Adrenal gland (tissue), 12 donors: ENCODE data around the gene RC3H1. TPM values are rescaled to one million over a fixed set of nuclear protein-coding genes. Genes with fewer than 3 reads are reported as not detected.

Experiments used
- DNase-seq, 7 donors: peaks; one replicate each; pipeline ENCODE4 v3.0.0-alpha.2; 2019 to 2020
- H3K27ac ChIP-seq, 5 donors: fragments of 200-600 bp; sonication (generic) in 4 of 5; 1 replicate in 3 of 5; 2 replicates in 2 of 5; pipeline versions ENCODE4 v1.5.1 to v1.8.0; 2016 to 2020; ENCODE audit warnings: mild to moderate bottlenecking in 1 of 5
- H3K27me3 ChIP-seq: fragments of 200-600 bp; 2 replicates; pipeline ENCODE4 v1.8.0; 2021
- H3K36me3 ChIP-seq, 2 donors: fragments of 200-600 bp; replicated peaks in 1 of 2; 1 replicate in 1 of 2; 2 replicates in 1 of 2; pipeline versions ENCODE4 v1.5.1 to v1.8.0; 2018 to 2022
- H3K4me1 ChIP-seq, 2 donors: fragments of 200-600 bp; replicated peaks in 1 of 2; 1 replicate in 1 of 2; 2 replicates in 1 of 2; pipeline versions ENCODE4 v1.5.1 to v1.8.0; 2018 to 2021
- H3K4me3 ChIP-seq, 4 donors: fragments of 200-600 bp; sonication (generic) in 3 of 4; one replicate each; pipeline ENCODE4 v1.5.1; 2016 to 2018
- H3K9me3 ChIP-seq, 3 donors: fragments of 200-600 bp; sonication (generic) in 1 of 3; replicated peaks in 1 of 3; 1 replicate in 2 of 3; 2 replicates in 1 of 3; pipeline versions ENCODE4 v1.5.1 to v1.8.0; 2016 to 2021
- POLR2A ChIP-seq, 2 donors: fragments of 450-650 bp; IDR thresholded peaks; one replicate each; pipeline ENCODE4 v1.6.1; 2017; ENCODE audit warnings: antibody characterized with exemption in 2 of 2, mild to moderate bottlenecking in 2 of 2, moderate library complexity in 1 of 2
- WGBS, 4 donors: extraction: QIAGEN DNeasy Blood & Tissue Kit in 2 of 4; methylation state at CpG; one replicate each; pipeline versions ENCODE4 v1.1.5 to v1.1.7; 2013 to 2017; 5-methylcytosine and 5-hydroxymethylcytosine counted together
- intact Hi-C, 2 donors: fragments of 100-400 bp; cut with DNase I; formaldehyde crosslinking; loops; one replicate each; pipeline versions ENCODE4 v1.14.1 to v1.15.0; 2022 to 2023
- polyA plus RNA-seq, 3 donors: library from polyadenylated mRNA; stranded (reverse); fragments of 200-250 nt in 2 of 3; fragments of 350-450 nt in 1 of 3; fragmentation: Illumina TruSeq in 1 of 3; extraction: RNeasy Lipid Tissue Mini Kit (QIAGEN cat#74804) in 1 of 3; gene quantifications; one replicate each; pipeline ENCODE4 v1.2.3, GENCODE V29; 2013 to 2014
- total RNA-seq, 9 donors: library from RNA; depleted of rRNA in 4 of 9; stranded (reverse); fragments of >200 nt in 4 of 9; fragments of 120-200 nt in 1 of 9; fragmentation: NEBNext Ultra II Directional in 1 of 9; extraction: Animal tissue kit (Norgen Biotek cat#: 25700) in 1 of 9; gene quantifications; one replicate each; pipeline versions ENCODE4 v1.1.0 to v1.2.4, GENCODE V29; 2013 to 2023
- TF ChIP-seq, protein P1 (sequence below), 6 experiments: fragments of 450-650 bp in 4 of 6; fragments of 200-600 bp in 2 of 6; sonication (generic) in 1 of 6; IDR thresholded peaks; 1 replicate in 5 of 6; 2 replicates in 1 of 6; pipeline versions ENCODE4 v1.5.1 to v1.8.0; 2016 to 2021; ENCODE audit warnings: antibody characterized with exemption in 6 of 6, mild to moderate bottlenecking in 2 of 6, moderate library complexity in 1 of 6
- donor health status: healthy with polysubstance abuse.
- donor health status: Bipolar disorder and iron deficiency.
- donor health status: DM: yes; HTN: yes; CAD: no.
- donor health status: DM: no; HTN: no; CAD: no.
- donor health status: DM: no; HTN: no; CAD: no.
- donor health status: DM: yes; HTN: yes; CAD: no.

The RC3H1 gene
- total and polyA plus RNA-seq, 12 donors: 3.6 to 36.2 (median 23.9) TPM

DNA sequence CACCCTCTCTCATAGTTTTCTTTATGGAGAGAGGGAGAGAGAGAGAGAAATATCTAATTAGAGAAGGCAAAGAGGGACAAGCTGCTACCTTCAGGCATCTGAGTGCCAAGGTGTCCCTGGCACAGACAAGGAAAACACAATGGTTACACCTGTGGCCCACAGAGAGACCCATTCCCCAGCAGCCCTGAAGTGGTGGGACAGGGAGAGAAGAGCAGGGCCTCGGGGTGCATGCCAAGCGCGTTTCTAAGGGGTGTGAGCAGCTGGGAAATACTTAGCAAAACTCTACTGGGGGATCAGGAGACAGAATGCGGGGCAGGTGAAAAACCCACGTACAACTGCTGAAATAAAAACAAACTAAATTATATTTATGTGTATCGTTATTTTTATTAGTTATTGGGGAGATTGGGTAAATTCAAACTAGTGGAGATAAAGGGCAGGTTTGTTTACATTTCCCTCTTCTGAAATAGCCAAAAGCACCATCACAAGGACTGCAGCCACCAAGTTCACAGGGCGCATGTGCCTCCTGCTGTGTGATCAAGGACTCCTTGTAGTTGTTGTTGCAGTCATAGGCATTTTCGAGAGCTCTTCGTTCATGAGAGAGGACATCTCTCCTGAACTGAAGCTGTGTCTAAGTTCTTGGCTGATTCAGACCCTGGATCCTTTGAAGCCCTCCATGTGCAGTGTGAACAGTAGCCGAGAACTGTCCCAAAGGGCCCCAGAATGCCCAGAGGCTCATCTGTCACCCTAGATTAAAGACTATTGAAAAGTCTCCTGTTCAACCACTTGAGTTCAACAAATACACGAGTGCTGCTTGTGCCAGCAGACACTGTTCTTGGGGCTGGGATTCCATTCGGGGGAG is 104.3 kb downstream of the RC3H1 start:
- Histone ChIP-seq H3K27ac (no peak overlapping the region), H3K36me3 (no peaks in the 10 kb centered on the region), H3K4me1 (no peaks in the 10 kb centered on the region), H3K9me3 (no peaks in the 10 kb centered on the region), H3K4me3 (no peak overlapping the region), H3K27me3 (no peaks in the 10 kb centered on the region)
- 88 to 91% (median 90%) methylated on average over 12 of the region's 12 CpGs for WGBS, 4 donors
- intact Hi-C loops: no loop called here
- TF ChIP-seq POLR2A (IDR thresholded peaks at IDR 0.05): no peak
- TF ChIP-seq, protein P1, sequence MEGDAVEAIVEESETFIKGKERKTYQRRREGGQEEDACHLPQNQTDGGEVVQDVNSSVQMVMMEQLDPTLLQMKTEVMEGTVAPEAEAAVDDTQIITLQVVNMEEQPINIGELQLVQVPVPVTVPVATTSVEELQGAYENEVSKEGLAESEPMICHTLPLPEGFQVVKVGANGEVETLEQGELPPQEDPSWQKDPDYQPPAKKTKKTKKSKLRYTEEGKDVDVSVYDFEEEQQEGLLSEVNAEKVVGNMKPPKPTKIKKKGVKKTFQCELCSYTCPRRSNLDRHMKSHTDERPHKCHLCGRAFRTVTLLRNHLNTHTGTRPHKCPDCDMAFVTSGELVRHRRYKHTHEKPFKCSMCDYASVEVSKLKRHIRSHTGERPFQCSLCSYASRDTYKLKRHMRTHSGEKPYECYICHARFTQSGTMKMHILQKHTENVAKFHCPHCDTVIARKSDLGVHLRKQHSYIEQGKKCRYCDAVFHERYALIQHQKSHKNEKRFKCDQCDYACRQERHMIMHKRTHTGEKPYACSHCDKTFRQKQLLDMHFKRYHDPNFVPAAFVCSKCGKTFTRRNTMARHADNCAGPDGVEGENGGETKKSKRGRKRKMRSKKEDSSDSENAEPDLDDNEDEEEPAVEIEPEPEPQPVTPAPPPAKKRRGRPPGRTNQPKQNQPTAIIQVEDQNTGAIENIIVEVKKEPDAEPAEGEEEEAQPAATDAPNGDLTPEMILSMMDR (IDR thresholded peaks at IDR 0.05): no peak
- no peak for DNase-seq

DNA sequence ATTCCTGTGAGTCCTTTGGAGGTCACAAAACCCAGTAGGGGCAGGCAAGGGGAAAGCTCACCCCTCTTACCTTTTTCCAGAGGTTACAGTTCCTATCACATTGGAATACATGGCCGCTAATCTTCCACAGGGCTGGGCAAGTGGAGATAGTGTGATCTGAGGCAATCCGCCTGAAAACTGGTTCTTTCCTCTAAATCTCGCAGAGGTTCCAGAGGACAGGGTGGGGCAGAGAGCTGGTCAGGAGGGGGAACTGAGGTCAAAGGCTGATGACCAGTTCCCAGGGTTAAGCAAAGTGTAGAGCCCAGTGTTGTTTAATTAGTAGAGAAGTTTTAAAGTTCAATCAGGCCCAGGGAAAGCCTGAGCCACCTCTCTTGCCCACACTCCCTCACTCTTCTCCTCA is 105.0 kb downstream of the RC3H1 start, which contains the start of gene SERPINC1:
Gene SERPINC1, minus strand, starts transcription at position 179 of the 400 bp plus-strand sequence. Its CDS starts 68 bp downstream, at position 111.
- intact Hi-C loops: no loop called here
- 91 to 97% (median 92%) methylated on average over 3 of the region's 3 CpGs for WGBS, 4 donors

DNA sequence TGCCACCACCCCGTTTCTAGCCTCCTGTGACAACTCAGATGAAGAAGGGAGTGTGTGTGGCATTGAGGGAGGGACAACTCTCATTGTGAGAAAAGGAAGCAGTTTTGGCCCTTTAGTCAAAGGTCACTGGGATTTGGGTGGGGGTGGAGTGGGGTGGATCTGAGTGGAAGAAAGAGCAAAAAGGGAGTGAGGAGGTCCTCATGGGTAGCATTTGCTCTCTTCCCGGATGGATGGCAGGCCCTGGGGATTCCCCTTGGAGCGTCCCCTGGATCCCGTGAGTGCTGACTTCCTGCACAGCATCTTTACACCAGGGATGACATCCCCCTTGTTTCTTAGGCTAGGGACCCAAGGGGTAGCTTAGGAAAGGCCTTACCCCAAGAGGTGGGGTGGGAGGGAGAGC is 105.5 kb downstream of the RC3H1 start:
- H3K9me3 ChIP-seq: no peaks in the 10 kb centered on the region
- H3K4me1 ChIP-seq: no peaks in the 10 kb centered on the region
- no peak overlapping the region for H3K27ac ChIP-seq
- H3K4me3 ChIP-seq: no peak overlapping the region
- intact Hi-C loops: no loop called here
- no peak for DNase-seq
- H3K36me3 ChIP-seq: no peaks in the 10 kb centered on the region
- TF ChIP-seq POLR2A (IDR thresholded peaks at IDR 0.05): no peak
- TF ChIP-seq, protein P1 (IDR thresholded peaks at IDR 0.05): no peak
- no peaks in the 10 kb centered on the region for H3K27me3 ChIP-seq
- 77 to 93% (median 87%) methylated on average over 4 of the region's 4 CpGs for WGBS, 4 donors

More for the DNA sequence above, 105.0 kb downstream of the RC3H1 start, which contains the start of gene SERPINC1:
- H3K4me1 ChIP-seq: no peaks in the 10 kb centered on the region
- DNase-seq: no peak
- no peak within 1 kb of the TSS for H3K27ac ChIP-seq
- no peaks in the 10 kb centered on the region for H3K9me3 ChIP-seq
- no peak within 1 kb of the TSS for H3K4me3 ChIP-seq
- H3K36me3 ChIP-seq: no peaks in the 10 kb centered on the region
- H3K27me3 ChIP-seq: no peaks in the 10 kb centered on the region
- TF ChIP-seq, protein P1 (IDR thresholded peaks at IDR 0.05): no peak
- TF ChIP-seq POLR2A (IDR thresholded peaks at IDR 0.05): no peak

DNA sequence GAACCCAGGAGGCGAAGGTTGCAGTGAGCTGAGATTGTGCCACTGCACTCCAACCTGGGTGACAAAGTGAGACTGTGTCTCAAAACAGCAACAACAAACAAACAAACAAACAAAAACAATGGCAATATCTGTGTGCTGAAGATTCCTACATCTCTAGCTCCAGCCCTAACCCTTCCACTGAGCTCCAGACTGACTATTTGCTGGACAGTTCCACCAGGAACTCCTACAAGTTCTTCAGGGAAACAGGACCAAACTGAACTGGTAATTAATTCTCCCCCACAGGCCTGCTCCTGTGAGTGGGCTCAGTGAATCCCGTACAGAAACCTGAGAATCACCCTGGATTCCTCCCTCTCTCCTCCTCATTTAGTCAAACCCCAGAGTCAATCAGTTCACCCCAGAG is 106.6 kb downstream of the RC3H1 start:
- Histone ChIP-seq H3K4me3 (no peak overlapping the region), H3K36me3 (no peaks in the 10 kb centered on the region), H3K4me1 (no peaks in the 10 kb centered on the region), H3K27ac (no peak overlapping the region), H3K27me3 (no peaks in the 10 kb centered on the region), H3K9me3 (no peaks in the 10 kb centered on the region)
- TF ChIP-seq POLR2A (IDR thresholded peaks at IDR 0.05): no peak
- TF ChIP-seq, protein P1 (IDR thresholded peaks at IDR 0.05): no peak
- 70 to 89% (median 82%) methylated on average over 2 of the region's 2 CpGs for WGBS, 4 donors
- intact Hi-C loops: no loop called here
- no peak for DNase-seq
